MCF 10A (cell line): ENCODE data around the gene RRAS. TPM values are rescaled to one million over a fixed set of nuclear protein-coding genes. Genes with fewer than 3 reads are reported as not detected.

ENCODE experiments used
- BruUV-seq: library from RNA; stranded (reverse); fragments of 400-500 nt; replicated peaks from 2 replicates; lab custom pipeline; 2021; lab: Mats Ljungman, UMichigan
- CTCF ChIA-PET: fragments of 300-600 bp; sonication (Branson Sonifier 250); formaldehyde crosslinking; extraction: SDS; loops from one replicate; lab custom pipeline; 2021; ENCODE audit warnings: antibody characterized with exemption, inconsistent platforms; lab: Yijun Ruan, JAX
- POLR2A ChIA-PET: fragments of 300-600, 350-650 bp; sonication (Branson Sonifier 250); formaldehyde crosslinking; extraction: SDS; loops from one replicate; lab custom pipeline; 2020; ENCODE audit warnings: antibody characterized with exemption, inconsistent platforms; lab: Yijun Ruan, JAX
- DNase-seq: peaks from one replicate; pipeline ENCODE4 v3.0.0-alpha.2; 2018; ENCODE audit not compliant: unreplicated experiment
- H3K27ac Mint-ChIP-seq: one replicate; pipeline ENCODE4 v1.8.0; 2022; ENCODE audit warnings: mild to moderate bottlenecking, low read depth, mixed read lengths; ENCODE audit not compliant: unreplicated experiment
- H3K27me3 Mint-ChIP-seq: one replicate; pipeline ENCODE4 v1.8.0; 2022; ENCODE audit warnings: mixed read lengths; ENCODE audit not compliant: insufficient read depth, unreplicated experiment
- H3K36me3 Mint-ChIP-seq: one replicate; pipeline ENCODE4 v1.8.0; 2022; ENCODE audit warnings: mild to moderate bottlenecking, moderate library complexity, mixed read lengths; ENCODE audit not compliant: insufficient read depth, unreplicated experiment
- H3K4me1 Mint-ChIP-seq: one replicate; pipeline ENCODE4 v1.8.0; 2022; ENCODE audit warnings: mixed read lengths; ENCODE audit not compliant: insufficient read depth, unreplicated experiment
- H3K4me3 Mint-ChIP-seq: one replicate; pipeline ENCODE4 v1.8.0; 2022; ENCODE audit warnings: mild to moderate bottlenecking, moderate library complexity, mixed read lengths; ENCODE audit not compliant: unreplicated experiment
- H3K9me3 Mint-ChIP-seq: one replicate; pipeline ENCODE4 v1.8.0; 2022; ENCODE audit warnings: mixed read lengths; ENCODE audit not compliant: unreplicated experiment
- intact Hi-C: fragments of 100-400 bp; cut with micrococcal nuclease; formaldehyde crosslinking; loops from 2 replicates; pipeline ENCODE4 v1.14.1; 2022
- total RNA-seq: library from RNA; stranded (reverse); gene quantifications from 2 replicates; pipeline ENCODE4 v1.2.3, GENCODE V29; 2022
- TF ChIP-seq, protein P1 (sequence below): fragments of 200-600 bp; IDR thresholded peaks from one replicate; pipeline ENCODE4 v1.8.0; 2022; ENCODE audit warnings: antibody characterized with exemption, mild to moderate bottlenecking; ENCODE audit not compliant: unreplicated experiment

The RRAS gene
- total RNA-seq, 1 experiment from 2014 or later = 37.6 TPM

DNA sequence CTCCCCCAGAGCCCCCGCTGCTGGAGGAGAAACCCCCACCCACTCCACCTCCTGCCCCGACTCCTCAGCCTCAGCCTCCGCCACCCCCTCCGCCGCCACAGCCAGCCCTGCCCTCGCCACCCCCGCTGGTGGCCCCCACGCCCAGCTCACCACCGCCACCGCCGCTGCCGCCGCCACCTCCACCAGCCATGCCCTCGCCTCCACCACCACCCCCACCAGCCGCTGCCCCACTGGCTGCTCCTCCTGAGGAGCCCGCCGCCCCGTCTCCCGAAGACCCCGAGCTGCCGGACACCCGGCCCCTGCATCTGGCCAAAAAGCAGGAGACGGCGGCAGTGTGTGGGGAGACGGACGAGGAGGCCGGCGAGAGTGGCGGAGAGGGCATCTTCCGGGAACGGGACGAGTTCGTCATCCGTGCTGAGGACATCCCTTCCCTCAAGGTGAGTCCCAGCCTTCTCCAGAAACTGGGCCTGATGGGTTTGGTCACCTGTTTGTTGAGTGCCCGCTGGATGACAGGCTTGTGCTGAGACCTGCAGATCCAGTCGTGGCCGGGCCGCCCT is 38.4 kb downstream of the RRAS start:
- peaks cover 76% of the 10 kb centered on the region for H3K36me3 Mint-ChIP-seq
- no peaks in the 10 kb centered on the region for H3K27me3 Mint-ChIP-seq
- H3K4me3 Mint-ChIP-seq = no peak overlapping the region
- DNase-seq = no peak
- TF ChIP-seq, protein P1, sequence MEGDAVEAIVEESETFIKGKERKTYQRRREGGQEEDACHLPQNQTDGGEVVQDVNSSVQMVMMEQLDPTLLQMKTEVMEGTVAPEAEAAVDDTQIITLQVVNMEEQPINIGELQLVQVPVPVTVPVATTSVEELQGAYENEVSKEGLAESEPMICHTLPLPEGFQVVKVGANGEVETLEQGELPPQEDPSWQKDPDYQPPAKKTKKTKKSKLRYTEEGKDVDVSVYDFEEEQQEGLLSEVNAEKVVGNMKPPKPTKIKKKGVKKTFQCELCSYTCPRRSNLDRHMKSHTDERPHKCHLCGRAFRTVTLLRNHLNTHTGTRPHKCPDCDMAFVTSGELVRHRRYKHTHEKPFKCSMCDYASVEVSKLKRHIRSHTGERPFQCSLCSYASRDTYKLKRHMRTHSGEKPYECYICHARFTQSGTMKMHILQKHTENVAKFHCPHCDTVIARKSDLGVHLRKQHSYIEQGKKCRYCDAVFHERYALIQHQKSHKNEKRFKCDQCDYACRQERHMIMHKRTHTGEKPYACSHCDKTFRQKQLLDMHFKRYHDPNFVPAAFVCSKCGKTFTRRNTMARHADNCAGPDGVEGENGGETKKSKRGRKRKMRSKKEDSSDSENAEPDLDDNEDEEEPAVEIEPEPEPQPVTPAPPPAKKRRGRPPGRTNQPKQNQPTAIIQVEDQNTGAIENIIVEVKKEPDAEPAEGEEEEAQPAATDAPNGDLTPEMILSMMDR = no peak
- no peaks in the 10 kb centered on the region for H3K9me3 Mint-ChIP-seq
- BruUV-seq = no TSS peak
- POLR2A ChIA-PET = interaction anchor here (0.5 to 1.1 kb wide), 3 partner anchors 8 to 729 kb away, joined by 3 read pairs; partner anchors contain the start of gene PPP1R15A
- CTCF ChIA-PET = interaction anchor here (1.4 kb wide), 1 partner anchor 32 kb away, joined by 5 read pairs; no protein-coding TSS in a partner anchor
- no peak overlapping the region for H3K27ac Mint-ChIP-seq
- no peaks in the 10 kb centered on the region for H3K4me1 Mint-ChIP-seq
- intact Hi-C loops = no loop called here

DNA sequence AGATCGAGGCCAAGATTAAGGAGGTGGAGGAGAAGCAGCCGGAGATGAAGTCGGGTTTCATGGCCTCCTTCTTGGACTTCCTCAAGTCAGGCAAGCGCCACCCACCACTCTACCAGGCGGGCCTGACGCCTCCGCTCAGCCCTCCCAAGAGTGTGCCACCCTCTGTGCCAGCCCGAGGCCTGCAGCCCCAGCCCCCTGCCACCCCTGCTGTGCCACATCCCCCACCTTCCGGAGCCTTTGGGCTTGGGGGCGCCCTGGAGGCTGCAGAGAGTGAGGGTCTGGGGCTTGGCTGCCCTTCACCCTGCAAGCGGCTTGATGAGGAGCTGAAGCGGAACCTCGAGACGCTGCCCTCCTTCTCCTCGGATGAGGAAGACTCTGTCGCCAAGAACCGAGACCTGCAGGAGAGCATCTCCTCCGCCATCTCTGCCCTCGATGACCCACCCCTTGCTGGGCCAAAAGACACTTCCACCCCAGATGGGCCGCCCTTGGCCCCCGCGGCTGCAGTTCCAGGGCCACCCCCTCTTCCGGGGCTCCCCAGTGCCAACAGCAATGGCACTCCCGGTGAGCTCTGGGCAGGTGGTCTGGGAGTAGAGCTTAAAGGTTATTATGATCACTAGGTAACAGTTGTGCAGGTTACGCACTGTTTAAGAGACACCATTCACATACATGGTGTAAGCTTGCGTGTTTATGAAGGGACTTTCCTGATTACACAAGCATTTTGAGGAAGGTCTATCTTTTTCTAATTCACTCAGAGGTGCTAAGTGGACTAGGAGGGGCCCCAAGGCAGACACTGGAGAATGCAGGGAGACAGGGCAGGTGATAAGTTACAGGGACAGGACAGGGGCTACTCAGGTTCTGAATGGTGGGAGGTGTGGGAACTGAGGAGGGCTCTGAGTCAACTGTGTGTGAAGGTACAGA is 40.3 kb downstream of the RRAS start:
- peak overlapping the region; percentile 27 for H3K27ac Mint-ChIP-seq
- H3K4me1 Mint-ChIP-seq = peaks cover under 1% of the 10 kb centered on the region
- H3K9me3 Mint-ChIP-seq = no peaks in the 10 kb centered on the region
- ChIA-PET CTCF (interaction anchor here (1.1 kb wide), 1 partner anchor 12 kb away, joined by 5 read pairs; no protein-coding TSS in a partner anchor), POLR2A (interaction anchor here (1.7 kb wide), 1 partner anchor 10 kb away, joined by 4 read pairs; no protein-coding TSS in a partner anchor)
- H3K27me3 Mint-ChIP-seq = no peaks in the 10 kb centered on the region
- H3K4me3 Mint-ChIP-seq = no peak overlapping the region
- no TSS peak for BruUV-seq
- intact Hi-C loops = no loop called here
- TF ChIP-seq, protein P1 = no peak
- peaks cover 66% of the 10 kb centered on the region for H3K36me3 Mint-ChIP-seq
- no peak for DNase-seq

DNA sequence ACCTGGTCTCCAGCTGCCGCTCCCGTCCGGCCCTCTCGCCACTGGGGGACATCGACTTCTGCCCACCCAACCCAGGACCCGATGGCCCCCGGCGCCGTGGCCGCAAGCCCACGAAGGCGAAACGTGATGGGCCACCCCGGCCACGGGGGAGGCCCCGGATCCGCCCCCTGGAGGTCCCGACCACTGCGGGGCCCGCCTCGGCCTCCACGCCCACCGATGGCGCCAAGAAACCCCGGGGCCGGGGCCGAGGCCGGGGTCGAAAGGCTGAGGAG is 42.3 kb downstream of the RRAS start:
- H3K9me3 Mint-ChIP-seq = no peaks in the 10 kb centered on the region
- POLR2A ChIA-PET = no interaction called here
- no peaks in the 10 kb centered on the region for H3K27me3 Mint-ChIP-seq
- CTCF ChIA-PET = no interaction called here
- no peak overlapping the region for H3K4me3 Mint-ChIP-seq
- no peak for DNase-seq
- peaks cover 18% of the 10 kb centered on the region for H3K4me1 Mint-ChIP-seq
- peaks cover 67% of the 10 kb centered on the region for H3K36me3 Mint-ChIP-seq
- BruUV-seq = no TSS peak
- intact Hi-C loops = no loop called here
- TF ChIP-seq, protein P1 = no peak
- no peak overlapping the region for H3K27ac Mint-ChIP-seq
